ENCODE data around the gene ZDHHC9. TPM values are rescaled to one million over a fixed set of nuclear protein-coding genes. Genes with fewer than 3 reads are reported as not detected.
"Not testable (repeated sequence)": the region's sequence is repeated elsewhere in the genome, so short reads cannot be mapped to it uniquely, and the experiment has no call there.

ZDHHC9 gene
- total RNA-seq: 48.4 TPM
- long read RNA-seq, full-length matches to known transcripts: 48 of 71 reads
- long read RNA-seq, partial matches to known transcripts: 5 of 71 reads
- long read RNA-seq, other reads (novel, unspliced or antisense): 18 of 71 reads

DNA sequence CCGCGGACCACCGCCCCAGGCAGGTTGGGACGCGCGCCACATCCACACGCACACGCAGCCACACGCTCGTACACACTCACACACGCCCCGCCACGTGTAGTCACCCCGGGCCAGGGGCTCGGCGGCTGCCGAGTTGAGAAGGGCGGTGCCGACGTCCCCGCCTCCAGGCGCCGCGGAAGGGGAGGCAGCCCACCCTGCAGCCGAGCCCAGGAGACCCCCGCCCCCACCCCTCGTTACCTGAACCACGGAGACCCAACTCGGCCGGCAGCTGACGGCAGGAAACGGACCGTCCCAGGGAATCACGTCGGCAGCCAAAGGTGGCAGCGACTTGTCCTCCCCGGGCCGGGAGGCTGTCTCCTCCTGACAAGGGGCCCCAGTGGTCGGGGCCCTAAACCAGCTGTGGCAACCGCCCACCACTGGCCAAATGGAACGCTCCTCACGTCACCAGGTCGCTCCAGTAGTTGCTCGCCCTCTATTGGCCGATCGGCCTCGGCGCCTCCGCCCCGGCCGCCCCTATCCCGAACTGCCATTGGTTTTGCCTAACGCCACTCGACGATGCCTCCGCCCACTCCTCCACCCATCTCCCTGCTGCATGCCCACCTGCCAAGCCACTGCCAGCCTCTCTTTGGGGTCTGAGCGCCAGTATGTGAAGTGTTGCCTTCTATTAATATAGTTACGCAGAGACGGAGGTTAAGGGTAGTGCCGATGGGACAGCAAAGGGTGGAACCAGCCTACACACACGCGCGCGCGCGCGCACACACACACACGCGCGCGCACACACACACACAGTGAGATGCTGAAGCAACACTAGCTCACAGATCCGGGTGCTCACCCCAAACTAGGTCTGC is at the start of gene ZDHHC9:
ZDHHC9 (minus strand) TSS at position 428 of the 848 bp plus-strand sequence. CDS start 1,941 bp downstream, outside the sequence.
- TF ChIP-seq, protein P1, sequence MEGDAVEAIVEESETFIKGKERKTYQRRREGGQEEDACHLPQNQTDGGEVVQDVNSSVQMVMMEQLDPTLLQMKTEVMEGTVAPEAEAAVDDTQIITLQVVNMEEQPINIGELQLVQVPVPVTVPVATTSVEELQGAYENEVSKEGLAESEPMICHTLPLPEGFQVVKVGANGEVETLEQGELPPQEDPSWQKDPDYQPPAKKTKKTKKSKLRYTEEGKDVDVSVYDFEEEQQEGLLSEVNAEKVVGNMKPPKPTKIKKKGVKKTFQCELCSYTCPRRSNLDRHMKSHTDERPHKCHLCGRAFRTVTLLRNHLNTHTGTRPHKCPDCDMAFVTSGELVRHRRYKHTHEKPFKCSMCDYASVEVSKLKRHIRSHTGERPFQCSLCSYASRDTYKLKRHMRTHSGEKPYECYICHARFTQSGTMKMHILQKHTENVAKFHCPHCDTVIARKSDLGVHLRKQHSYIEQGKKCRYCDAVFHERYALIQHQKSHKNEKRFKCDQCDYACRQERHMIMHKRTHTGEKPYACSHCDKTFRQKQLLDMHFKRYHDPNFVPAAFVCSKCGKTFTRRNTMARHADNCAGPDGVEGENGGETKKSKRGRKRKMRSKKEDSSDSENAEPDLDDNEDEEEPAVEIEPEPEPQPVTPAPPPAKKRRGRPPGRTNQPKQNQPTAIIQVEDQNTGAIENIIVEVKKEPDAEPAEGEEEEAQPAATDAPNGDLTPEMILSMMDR (IDR thresholded peaks at IDR 0.05): no peak
- Histone ChIP-seq H3K27me3 (no peaks in the 10 kb centered on the region), H3K27ac (peak within 1 kb of the TSS; percentile 79), H3K4me1 (no peaks in the 10 kb centered on the region), H3K9me3 (no peaks in the 10 kb centered on the region), H3K36me3 (no peaks in the 10 kb centered on the region), H3K4me3 (peak within 1 kb of the TSS; percentile 66)
- peak; percentile 92 for DNase-seq
- peak; percentile 96 for ATAC-seq
- intact Hi-C loops (cut with DNase I): no loop called here

DNA sequence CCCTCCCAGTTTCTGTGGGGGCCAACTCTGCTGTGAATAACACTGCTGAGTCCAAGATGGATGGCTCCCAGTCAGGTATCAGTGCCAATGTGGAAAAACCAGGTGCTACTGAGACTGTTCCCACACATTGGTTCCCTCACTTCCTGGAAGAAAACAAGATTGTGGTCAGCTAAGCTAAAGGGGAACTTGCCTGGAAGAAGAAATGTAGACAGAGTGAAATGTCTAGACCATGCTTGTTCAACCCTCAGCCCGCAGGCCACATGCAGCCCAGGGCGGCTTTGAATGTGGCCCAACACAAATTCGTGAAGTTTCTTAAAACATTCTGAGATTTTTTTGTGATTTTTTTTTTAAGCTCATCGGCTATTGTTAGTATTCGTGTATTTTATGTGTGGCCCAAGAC is 33.7 kb upstream of the ZDHHC9 start:
- H3K27me3 ChIP-seq: no peaks in the 10 kb centered on the region
- ATAC-seq (peak; percentile 23), DNase-seq (no peak)
- H3K27ac ChIP-seq: no peak overlapping the region
- no peak overlapping the region for H3K4me3 ChIP-seq
- TF ChIP-seq, protein P1 (IDR thresholded peaks at IDR 0.05): no peak
- no peaks in the 10 kb centered on the region for H3K9me3 ChIP-seq
- no peaks in the 10 kb centered on the region for H3K4me1 ChIP-seq
- no peaks in the 10 kb centered on the region for H3K36me3 ChIP-seq
- intact Hi-C loops (cut with DNase I): no loop called here

DNA sequence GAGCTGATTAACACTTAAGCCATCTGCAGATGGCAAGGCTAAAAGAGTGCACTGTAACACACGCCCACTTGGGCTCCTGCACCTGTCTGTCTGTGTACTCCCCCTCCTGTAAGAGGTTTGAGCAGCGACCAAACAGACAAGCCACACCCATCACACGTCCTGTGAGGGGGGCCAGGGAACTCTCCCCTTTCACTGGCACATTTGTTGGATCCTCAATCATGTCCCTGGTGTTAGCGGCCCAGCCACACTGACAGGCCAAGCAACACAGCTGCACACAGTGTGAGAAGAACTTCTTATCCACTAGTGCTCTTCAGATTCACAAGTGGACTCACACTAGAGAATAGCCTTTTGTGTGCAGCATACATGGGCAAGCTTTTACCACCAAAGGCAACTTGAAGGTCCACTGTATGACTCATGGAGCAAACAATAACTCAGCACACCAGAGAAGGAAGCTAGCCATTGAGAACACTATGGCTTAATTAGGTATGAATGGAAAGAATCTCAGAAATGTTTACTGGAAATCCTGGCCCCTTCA is 33.2 kb upstream of the ZDHHC9 start:
- Histone ChIP-seq H3K27ac (no peak overlapping the region), H3K9me3 (no peaks in the 10 kb centered on the region), H3K36me3 (no peaks in the 10 kb centered on the region), H3K4me1 (no peaks in the 10 kb centered on the region), H3K27me3 (no peaks in the 10 kb centered on the region), H3K4me3 (no peak overlapping the region)
- ATAC-seq (peak; percentile 83), DNase-seq (no peak)
- intact Hi-C loops (cut with DNase I): no loop called here
- TF ChIP-seq, protein P1 (IDR thresholded peaks at IDR 0.05): no peak

DNA sequence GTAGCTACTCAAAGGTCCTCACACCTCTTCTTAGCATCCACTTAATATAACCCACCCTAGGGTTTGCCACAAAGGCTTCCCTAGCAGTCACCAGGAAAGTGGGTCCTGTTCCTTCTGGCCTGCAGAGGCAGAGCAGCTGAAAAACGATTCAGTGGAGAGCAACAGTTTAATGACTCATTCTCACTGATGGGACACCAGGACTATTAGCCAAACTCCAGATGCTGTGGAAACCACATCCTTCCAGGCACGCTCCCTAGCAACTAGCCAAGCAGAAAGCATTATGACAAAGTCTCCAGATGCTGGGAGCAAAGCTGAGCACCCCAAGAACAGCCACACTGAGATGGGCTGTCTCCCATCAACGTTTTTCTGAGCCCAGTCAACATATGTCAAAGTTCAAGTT is 32.0 kb upstream of the ZDHHC9 start:
- H3K4me3 ChIP-seq: no peak overlapping the region
- no peak overlapping the region for H3K27ac ChIP-seq
- no peaks in the 10 kb centered on the region for H3K9me3 ChIP-seq
- H3K36me3 ChIP-seq: no peaks in the 10 kb centered on the region
- ATAC-seq: no peak
- intact Hi-C loops (cut with DNase I): no loop called here
- TF ChIP-seq, protein P1 (IDR thresholded peaks at IDR 0.05): no peak
- no peaks in the 10 kb centered on the region for H3K4me1 ChIP-seq
- no peaks in the 10 kb centered on the region for H3K27me3 ChIP-seq
- DNase-seq: no peak

DNA sequence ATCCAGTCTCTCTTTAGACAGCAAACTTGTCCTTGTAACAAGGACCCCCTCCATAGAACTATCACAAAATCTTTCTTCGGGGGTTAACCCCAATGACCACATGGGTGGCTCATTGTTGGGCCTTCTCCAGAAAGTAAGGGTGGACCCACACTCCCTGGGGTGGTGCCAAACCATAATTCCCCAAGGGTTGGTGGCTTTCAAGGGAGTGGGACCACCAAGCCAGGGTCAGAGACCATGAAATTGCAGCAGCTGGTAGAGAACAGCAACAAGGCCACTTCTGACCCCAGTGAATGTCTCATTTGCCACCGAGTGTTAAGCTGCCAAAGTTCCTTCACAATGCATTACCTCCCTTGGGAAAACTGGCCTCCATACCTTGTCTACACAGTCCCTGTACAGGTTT is 28.8 kb upstream of the ZDHHC9 start:
- TF ChIP-seq, protein P1 (IDR thresholded peaks at IDR 0.05): no peak

DNA sequence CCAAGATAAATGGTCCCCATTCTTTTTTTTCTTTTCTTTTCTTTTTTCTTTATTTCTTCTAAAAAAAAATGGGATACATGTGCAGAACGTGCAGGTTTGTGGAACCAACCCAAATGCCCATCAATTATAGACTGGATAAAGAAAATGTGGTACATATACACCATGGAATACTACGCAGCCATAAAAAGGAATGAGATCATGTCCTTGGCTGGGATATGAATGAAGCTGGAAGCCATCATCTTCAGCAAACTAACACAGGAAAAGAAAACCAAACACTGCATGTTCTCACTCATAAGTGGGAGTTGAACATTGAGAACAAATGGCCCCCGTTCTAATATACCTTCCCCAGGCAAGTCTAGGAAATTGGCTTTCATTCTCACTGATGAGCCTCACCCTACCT is 22.6 kb upstream of the ZDHHC9 start:
- ATAC-seq; H3K4me3 ChIP-seq; intact Hi-C loops (cut with DNase I); H3K27ac ChIP-seq; H3K9me3 ChIP-seq; H3K36me3 ChIP-seq; H3K4me1 ChIP-seq; DNase-seq; H3K27me3 ChIP-seq: not testable (repeated sequence)

More for the DNA sequence above, 28.8 kb upstream of the ZDHHC9 start:
- Histone ChIP-seq H3K27ac (no peak overlapping the region), H3K27me3 (no peaks in the 10 kb centered on the region), H3K4me3 (no peak overlapping the region), H3K36me3 (no peaks in the 10 kb centered on the region), H3K4me1 (no peaks in the 10 kb centered on the region), H3K9me3 (no peaks in the 10 kb centered on the region)
- DNase-seq: no peak
- ATAC-seq: no peak
- intact Hi-C loops (cut with DNase I): no loop called here

DNA sequence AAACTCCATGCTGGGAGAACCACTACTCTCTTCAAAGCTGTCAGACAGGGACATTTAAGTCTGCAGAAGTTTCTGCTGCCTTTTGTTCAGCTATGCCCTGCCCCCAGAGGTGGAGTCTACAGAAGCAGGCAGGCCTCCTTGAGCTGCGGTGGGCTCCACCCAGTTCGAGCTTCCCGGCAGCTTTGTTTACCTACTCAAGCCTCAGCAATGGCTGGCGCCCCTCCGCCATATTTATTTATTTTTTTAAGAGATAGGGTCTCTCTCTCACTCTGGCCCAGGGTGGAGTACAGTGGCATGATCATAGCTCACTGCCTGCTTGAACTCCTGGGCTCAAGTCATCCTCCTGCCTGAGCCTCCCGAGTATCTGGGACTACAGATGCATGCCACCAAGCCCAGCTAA is 15.4 kb upstream of the ZDHHC9 start:
- ATAC-seq; H3K27me3 ChIP-seq; H3K27ac ChIP-seq; DNase-seq; H3K36me3 ChIP-seq; H3K4me1 ChIP-seq; H3K9me3 ChIP-seq; intact Hi-C loops (cut with DNase I); H3K4me3 ChIP-seq: not testable (repeated sequence)

DNA sequence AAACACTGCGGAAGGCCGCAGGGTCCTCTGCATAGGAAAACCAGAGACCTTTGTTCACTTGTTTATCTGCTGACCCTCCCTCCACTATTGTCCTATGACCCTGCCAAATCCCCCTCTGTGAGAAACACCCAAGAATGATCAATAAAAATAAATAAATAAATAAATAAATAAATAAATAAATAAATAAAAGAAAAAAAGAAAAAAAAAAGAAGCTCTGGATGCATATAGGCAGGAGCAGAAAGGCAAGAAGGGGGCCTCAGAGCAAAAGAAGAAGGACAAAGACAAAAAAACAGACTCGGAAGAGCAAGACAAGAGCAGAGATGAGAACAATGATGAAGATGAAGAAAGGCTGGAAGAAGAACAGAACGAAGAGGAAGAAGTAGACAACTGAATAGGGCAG is 8.1 kb upstream of the ZDHHC9 start:
- ATAC-seq; intact Hi-C loops (cut with DNase I): not testable (repeated sequence)

More for the DNA sequence above, 8.1 kb upstream of the ZDHHC9 start:
- H3K36me3 ChIP-seq, H3K27me3 ChIP-seq, H3K4me1 ChIP-seq, H3K4me3 ChIP-seq, H3K27ac ChIP-seq, DNase-seq, H3K9me3 ChIP-seq: not testable (repeated sequence)

Data from upper lobe of right lung (tissue), 1 donor.